ENCODE results near the gene ALDH3A2.
A peak's percentile ranks its signal among the peaks of the same experiment; 100 is the strongest.

Gene ALDH3A2

DNA sequence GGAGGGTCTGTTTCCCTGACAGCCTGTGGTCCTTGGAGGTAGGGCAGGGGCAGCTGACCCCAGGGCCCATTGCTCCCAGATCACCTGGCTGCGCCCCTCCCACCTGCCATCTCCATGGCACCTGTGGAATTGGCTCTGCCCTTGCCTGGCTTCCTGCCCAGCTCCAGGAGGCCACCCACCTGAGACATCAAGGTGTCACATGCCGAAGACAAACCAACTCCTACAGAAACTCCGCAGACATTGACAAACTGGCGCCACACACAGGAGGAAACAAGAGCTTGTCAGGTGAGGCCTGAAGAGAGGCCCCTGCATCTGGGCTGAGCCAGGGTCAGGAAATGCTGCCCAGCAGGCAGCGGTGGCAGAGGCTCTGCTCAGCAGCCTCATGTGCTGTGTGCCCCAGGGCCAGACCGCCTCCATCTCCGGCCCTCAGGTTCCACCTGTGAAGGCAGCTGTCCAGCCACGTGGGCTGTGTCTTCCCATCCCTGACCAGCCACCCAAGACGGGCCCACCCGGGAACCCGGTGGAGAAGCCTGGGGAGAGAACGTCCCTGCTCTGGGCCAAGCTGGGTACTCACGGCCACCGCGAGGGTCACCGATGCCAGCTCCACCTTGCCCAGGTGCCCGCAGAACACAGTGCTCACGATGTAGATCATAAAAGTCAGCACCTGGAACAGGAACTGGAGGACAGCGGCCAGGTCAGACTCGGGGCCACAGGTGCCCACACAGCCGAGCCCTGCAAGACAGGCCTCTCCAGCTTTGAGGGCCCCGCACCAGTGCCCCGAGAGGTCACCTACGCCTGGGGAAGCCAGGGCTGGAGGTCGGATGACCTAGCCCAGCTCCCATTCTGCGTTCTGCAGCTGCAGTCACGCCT, 66.2 kb downstream of the ALDH3A2 start:
- no peak for DNase-seq (ENCODE audit: low spot score)

DNA sequence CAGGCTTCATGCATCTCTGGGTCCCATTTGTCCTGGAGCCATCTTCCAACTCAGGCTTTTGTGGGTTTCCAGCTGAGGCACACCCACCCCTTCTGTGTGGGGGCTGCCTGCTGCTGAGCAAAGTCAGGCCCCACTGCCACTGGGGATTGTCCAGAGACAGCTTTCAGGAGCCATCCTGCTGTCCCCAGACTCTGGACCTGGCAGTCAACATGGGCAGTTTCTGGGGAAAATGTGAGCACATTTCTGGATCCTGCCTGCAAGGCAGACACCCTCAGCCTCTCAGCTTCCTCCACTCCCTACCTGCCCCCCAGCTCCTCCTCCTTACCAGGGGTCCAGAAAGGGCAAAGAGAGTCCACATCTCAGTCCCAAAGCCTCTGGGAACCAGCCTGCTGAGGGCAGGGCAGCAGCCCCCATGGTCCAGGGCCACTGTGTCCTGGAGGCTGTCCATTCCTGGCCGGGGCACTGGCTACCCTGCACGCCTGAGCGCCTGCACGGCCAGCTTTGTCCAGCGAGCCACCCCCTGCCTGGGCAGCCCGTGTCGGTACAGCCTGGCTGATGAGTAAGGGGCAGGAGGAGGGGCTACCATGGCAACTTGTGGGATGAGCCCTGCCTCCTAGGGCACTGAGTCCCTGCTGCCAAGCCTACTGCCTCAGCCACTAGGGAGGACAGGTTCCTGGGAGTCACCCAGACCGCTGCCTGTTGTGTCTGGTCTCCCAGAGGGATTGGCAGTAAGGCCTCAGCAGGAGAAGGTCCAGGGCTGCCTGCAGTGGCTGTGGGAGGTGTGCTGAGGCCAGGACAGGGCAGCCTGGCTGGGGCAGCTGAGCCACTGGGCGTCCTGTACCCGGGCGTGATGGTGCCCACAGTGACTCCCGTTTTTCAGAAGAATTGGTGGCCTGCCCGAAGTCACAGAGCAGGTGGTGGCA, 67.8 kb downstream of the ALDH3A2 start, which contains the start of gene SLC47A2:
TSS of gene SLC47A2 (minus strand) at position 477 of the 923 bp plus-strand sequence. CDS start at position 448, 29 bp downstream.
- peak; percentile 81 for DNase-seq (ENCODE audit: low spot score)

- DNase-seq (ENCODE audit: low spot score): no peak
Measured at GRCh38 chr17:19717031-19717360, 68.4 kb downstream of the ALDH3A2 start.

DNA sequence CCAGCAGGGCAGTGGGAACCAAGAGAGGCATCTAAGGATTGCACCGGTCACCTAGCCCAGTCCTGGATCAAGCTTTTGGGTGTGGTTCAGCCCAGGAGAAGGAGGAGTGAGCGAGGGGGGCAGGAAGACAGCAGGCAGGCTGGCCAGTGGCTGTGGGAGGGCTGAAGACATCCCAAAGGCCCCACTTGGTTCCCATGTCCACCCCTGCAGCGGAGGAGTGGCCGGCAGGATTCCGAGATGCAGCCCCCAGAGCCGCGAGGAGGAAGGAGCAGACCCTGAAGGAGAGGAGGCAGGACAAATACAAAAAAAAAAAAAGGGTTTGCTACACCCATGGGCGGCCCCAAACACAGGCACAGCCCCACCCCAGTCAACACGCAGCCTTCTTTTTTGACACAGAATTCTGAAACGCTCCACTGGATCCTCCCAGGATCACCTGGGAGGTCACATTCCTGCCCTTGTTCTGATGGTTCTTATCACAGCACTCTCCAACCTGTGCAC, 68.9 kb downstream of the ALDH3A2 start:
- no peak for DNase-seq (ENCODE audit: low spot score)

GRCh38 chr17:19718041-19718612, 69.6 kb downstream of the ALDH3A2 start:
- DNase-seq (ENCODE audit: low spot score): peak; percentile 51

GRCh38 chr17:19718613-19719354, 70.2 kb downstream of the ALDH3A2 start:
- peak; percentile 60 for DNase-seq (ENCODE audit: low spot score)

DNA sequence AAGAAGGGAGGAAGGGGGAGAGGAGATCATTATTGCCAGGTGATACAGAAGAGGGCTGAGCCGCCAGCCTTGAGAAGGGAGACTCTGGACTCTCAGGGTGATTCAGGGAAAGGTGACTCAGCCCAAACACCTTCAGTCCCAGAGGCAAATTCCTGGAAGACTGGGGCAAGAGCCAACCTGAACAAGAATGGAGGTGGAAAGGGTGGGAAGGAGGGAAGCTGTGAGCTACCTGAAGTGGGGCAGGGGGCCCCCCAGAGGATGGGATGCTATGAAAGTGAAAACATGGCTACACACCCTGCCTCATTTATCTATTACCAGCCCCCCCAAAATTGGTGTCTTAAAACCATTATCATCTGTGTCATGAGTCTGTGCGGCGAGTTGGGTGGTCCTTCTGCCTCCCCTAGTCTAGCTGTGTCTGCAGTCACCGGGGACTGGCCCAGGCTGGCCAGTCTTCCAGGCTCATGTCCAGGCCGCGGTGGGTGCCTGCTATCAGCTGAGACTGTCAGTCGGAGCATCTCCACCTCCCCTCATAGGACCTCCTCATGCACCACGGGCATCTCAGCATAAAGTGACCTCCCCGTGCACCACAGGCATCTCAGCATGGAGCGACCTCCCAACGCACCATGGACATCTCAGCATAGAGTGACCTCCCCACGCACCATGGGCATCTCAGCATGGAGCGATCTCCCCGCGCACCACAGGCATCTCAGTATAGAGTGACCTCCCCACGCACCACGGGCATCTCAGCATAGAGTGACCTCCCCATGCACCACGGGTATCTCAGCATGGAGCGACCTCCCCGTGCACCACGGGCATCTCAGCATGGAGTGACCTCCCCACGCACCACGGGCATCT, 71.0 kb downstream of the ALDH3A2 start:
- no peak for DNase-seq (ENCODE audit: low spot score)

DNA sequence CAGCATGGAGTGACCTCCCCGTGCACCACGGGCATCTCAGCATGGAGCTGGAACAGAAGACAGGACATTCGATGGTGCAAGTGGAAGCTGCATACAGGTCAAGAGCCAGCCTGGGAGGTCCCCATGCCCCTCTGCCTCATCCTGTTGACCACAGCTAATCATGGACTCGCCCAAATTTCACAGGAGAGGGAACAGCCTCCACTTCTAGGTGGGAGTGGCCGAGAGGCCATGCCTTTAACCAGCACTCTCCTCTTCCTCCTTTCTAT, 71.6 kb downstream of the ALDH3A2 start:
- DNase-seq (ENCODE audit: low spot score): no peak

GRCh38 chr17:19720631-19721426, 72.3 kb downstream of the ALDH3A2 start:
- DNase-seq (ENCODE audit: low spot score): no peak

- no peak for DNase-seq (ENCODE audit: low spot score)
Measured at GRCh38 chr17:19723964-19724363, 75.4 kb downstream of the ALDH3A2 start.

DNA sequence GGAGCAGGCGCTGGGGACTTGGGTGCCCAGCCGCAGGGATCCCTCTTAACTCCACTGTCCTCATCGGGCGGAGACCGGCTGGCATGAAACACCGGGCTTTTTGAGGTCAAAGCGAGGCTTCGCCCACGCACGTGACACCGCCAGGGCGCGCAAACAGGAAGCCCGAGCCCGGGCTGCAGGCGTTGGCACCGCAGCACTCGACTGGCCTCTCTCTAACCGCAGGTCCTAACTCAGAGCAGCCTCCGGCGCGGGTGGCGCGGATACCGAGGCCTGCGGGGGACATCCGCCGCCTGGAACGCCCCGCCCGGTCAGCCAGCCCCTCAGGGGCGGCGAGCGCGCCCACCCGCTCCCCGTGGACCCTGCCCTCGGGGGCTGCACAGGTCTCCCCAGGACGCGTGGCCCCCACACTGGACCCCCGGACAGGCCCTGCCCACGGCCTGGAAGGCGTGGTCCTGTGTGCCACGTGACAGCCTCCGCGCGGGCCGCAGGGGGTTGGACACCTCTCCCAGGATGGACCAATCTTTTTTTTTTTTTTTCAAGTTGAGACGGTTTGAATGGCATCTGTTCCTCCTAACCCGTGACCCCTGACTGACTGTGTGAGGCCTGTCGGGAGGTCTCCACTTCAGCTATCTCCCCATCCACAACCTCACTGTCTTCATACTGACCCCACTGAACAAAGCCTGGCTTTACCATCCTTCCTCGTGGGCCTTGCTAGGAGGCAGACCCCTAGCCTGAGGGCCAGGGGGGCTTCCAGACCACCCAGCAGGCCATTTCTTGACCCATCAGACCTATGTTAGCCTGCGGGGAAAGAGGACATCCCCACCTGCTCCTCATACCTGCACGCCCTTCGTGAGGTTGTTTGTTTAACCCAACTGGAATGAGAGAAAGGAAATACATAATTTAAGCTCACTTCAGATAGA, 76.2 kb downstream of the ALDH3A2 start:
- peak; percentile 47 for DNase-seq (ENCODE audit: low spot score)

DNA sequence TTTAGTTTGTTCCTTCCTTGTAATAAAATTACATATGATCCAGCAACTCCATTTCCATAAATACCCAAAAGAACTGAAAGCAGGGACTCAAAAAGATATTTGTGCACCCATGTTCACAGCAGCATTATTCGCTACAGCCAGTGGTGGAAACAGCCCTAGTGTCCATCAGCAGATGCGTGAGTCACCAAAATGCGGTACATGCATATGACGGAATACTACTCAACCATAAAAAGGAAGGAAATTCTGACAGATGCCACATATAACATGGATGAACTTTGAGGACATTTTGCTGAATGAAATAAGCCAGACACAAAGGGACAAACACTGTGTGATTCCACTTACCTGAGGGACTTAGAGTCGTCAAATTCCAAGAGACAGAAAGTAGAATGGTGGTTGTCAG, 76.9 kb downstream of the ALDH3A2 start:
- no peak for DNase-seq (ENCODE audit: low spot score)

GRCh38 chr17:19726631-19727376, 78.3 kb downstream of the ALDH3A2 start:
- DNase-seq (ENCODE audit: low spot score): no peak

All from ecto neural progenitor cell (in vitro differentiated cells).